ENCODE results near the gene TTC12. TPM values are rescaled to one million over a fixed set of nuclear protein-coding genes. Genes with fewer than 3 reads are reported as not detected.

Gene TTC12
- total RNA-seq, 1 donor = 21.4 TPM

DNA sequence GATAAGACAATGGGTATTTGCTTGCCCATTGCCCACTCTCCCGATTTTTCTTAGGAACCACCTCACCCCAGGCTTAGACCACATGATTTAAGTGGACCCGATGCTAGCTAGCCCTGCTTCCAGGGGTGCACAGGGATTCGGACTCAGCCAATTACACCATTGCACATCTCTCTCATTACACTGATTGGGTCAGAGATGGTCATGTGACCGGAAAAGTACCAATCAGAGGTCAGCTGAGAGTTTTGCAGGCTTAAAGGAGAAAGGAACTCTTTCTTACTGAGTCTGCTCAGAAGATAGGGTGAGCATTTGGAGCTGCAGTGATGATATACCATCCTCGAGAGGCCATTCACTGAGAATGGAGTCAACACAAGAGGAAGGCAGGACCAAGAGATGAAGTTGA lies 61.0 kb downstream of the TTC12 start:
- no peak overlapping the region for H3K4me2 ChIP-seq (ENCODE audit: insufficient read depth, low read length)
- H3K4me1 ChIP-seq (ENCODE audit: insufficient read depth, low read length) = peaks cover 12% of the 10 kb centered on the region
- no peaks in the 10 kb centered on the region for H4K20me1 ChIP-seq (ENCODE audit: insufficient read depth, low read length)
- no peaks in the 10 kb centered on the region for H3K79me2 ChIP-seq (ENCODE audit: insufficient read depth, low read length)
- H3K36me3 ChIP-seq (ENCODE audit: insufficient read depth, low read length) = no peaks in the 10 kb centered on the region
- H2AFZ ChIP-seq (ENCODE audit: low read length) = no peak overlapping the region
- no peak for DNase-seq (ENCODE audit: insufficient read length, low spot score, missing footprints)
- H3K4me3 ChIP-seq (ENCODE audit: insufficient read depth, low read length) = no peak overlapping the region
- no peaks in the 10 kb centered on the region for H3K27me3 ChIP-seq (ENCODE audit: insufficient read depth, low read length)
- H3K9me3 ChIP-seq (ENCODE audit: low read depth, low read length) = no peaks in the 10 kb centered on the region
- TF ChIP-seq, protein P1, sequence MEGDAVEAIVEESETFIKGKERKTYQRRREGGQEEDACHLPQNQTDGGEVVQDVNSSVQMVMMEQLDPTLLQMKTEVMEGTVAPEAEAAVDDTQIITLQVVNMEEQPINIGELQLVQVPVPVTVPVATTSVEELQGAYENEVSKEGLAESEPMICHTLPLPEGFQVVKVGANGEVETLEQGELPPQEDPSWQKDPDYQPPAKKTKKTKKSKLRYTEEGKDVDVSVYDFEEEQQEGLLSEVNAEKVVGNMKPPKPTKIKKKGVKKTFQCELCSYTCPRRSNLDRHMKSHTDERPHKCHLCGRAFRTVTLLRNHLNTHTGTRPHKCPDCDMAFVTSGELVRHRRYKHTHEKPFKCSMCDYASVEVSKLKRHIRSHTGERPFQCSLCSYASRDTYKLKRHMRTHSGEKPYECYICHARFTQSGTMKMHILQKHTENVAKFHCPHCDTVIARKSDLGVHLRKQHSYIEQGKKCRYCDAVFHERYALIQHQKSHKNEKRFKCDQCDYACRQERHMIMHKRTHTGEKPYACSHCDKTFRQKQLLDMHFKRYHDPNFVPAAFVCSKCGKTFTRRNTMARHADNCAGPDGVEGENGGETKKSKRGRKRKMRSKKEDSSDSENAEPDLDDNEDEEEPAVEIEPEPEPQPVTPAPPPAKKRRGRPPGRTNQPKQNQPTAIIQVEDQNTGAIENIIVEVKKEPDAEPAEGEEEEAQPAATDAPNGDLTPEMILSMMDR (IDR thresholded peaks at IDR 0.05; ENCODE audit: extremely low read depth, low read depth, low read length) = no peak
- no peak overlapping the region for H3K27ac ChIP-seq (ENCODE audit: low read depth, low read length)

DNA sequence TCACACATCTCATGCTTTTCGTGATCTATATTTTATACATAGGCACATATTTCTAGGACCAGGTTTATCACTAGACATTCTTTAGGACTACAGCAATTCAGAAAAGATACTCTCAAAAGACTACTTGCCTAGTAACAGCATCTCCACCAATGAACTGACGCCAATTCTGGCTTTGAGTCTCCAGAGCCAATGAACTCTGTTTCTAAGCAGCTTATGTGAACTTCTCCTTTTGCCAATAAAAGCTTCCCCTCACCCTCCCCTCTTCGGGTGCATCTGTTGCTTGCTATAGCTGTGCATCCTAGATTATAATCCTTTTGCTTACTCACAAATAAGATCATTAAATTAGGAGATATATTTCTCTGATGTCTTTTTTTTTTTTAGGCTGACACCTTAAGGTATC lies 61.8 kb downstream of the TTC12 start:
- Histone ChIP-seq H3K36me3 (ENCODE audit: insufficient read depth, low read length) (no peaks in the 10 kb centered on the region), H4K20me1 (ENCODE audit: insufficient read depth, low read length) (no peaks in the 10 kb centered on the region), H3K4me1 (ENCODE audit: insufficient read depth, low read length) (peaks cover 12% of the 10 kb centered on the region), H2AFZ (ENCODE audit: low read length) (no peak overlapping the region), H3K27ac (ENCODE audit: low read depth, low read length) (no peak overlapping the region), H3K9me3 (ENCODE audit: low read depth, low read length) (no peaks in the 10 kb centered on the region), H3K4me3 (ENCODE audit: insufficient read depth, low read length) (no peak overlapping the region), H3K79me2 (ENCODE audit: insufficient read depth, low read length) (no peaks in the 10 kb centered on the region), H3K4me2 (ENCODE audit: insufficient read depth, low read length) (no peak overlapping the region), H3K27me3 (ENCODE audit: insufficient read depth, low read length) (no peaks in the 10 kb centered on the region)
- DNase-seq (ENCODE audit: insufficient read length, low spot score, missing footprints) = no peak
- TF ChIP-seq, protein P1 (IDR thresholded peaks at IDR 0.05; ENCODE audit: extremely low read depth, low read depth, low read length) = no peak

DNA sequence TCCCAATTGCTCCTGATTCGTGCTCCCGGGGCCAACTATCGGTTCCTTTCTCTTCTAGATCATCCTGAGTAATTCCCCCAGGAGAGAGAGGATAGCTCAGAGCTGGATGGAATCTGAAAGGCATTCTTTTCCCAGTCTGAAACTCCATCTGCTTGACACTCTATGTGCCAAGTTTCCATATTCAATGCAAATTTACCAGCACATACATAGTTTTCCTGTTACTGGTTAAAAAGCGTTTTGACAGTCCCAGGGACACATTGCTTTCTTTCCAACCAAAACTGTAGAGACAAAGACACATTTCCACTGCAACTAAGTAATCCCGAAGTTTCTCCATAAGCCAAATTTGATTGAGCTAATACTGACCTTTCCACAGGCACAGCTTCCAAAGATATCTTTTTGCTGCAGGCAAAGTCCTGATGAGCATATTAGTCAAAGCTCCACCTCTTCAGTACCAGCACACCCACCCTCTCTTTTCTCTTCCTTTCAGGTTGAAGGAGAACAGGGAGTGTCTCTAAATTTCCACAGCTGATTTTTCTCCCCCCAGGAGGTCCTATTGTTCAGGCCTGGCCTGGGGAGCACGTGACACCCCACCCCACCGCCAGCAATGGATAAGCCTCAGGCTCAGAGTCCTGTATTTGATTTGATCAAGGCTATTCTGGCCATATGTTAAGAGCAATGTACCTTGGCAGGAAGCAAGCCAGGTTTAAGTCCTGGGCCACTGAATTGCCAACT lies 63.5 kb downstream of the TTC12 start:
- TF ChIP-seq, protein P1 (IDR thresholded peaks at IDR 0.05; ENCODE audit: extremely low read depth, low read depth, low read length) = no peak
- H3K27ac ChIP-seq (ENCODE audit: low read depth, low read length) = no peak overlapping the region
- H3K4me2 ChIP-seq (ENCODE audit: insufficient read depth, low read length) = no peak overlapping the region
- no peaks in the 10 kb centered on the region for H3K27me3 ChIP-seq (ENCODE audit: insufficient read depth, low read length)
- H3K79me2 ChIP-seq (ENCODE audit: insufficient read depth, low read length) = no peaks in the 10 kb centered on the region
- H3K36me3 ChIP-seq (ENCODE audit: insufficient read depth, low read length) = no peaks in the 10 kb centered on the region
- H3K9me3 ChIP-seq (ENCODE audit: low read depth, low read length) = no peaks in the 10 kb centered on the region
- DNase-seq (ENCODE audit: insufficient read length, low spot score, missing footprints) = no peak
- H4K20me1 ChIP-seq (ENCODE audit: insufficient read depth, low read length) = no peaks in the 10 kb centered on the region
- peaks cover 12% of the 10 kb centered on the region for H3K4me1 ChIP-seq (ENCODE audit: insufficient read depth, low read length)
- H3K4me3 ChIP-seq (ENCODE audit: insufficient read depth, low read length) = no peak overlapping the region
- no peak overlapping the region for H2AFZ ChIP-seq (ENCODE audit: low read length)

DNA sequence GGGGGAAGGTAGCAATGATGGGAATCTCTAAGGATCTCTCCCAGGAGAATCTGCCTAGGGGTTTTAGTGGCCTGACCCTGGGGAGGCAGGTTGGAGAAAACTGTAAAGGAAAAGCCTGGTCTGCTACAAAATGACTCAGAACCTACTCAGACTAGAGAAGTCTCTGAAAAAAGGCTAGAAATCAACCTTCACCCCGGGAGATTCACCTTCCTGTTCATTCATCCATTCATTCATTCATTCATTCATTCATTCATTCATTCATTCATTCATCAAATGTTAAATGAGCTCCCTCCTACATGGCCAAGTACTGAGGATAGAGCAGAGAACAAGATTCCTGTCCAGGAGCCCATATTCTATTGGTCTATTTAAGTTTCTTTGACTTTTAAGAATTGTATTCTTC lies 64.3 kb downstream of the TTC12 start:
- H3K4me2 ChIP-seq (ENCODE audit: insufficient read depth, low read length) = no peak overlapping the region
- no peak for DNase-seq (ENCODE audit: insufficient read length, low spot score, missing footprints)
- no peak overlapping the region for H3K4me3 ChIP-seq (ENCODE audit: insufficient read depth, low read length)
- H3K27ac ChIP-seq (ENCODE audit: low read depth, low read length) = no peak overlapping the region
- no peaks in the 10 kb centered on the region for H3K27me3 ChIP-seq (ENCODE audit: insufficient read depth, low read length)
- no peaks in the 10 kb centered on the region for H4K20me1 ChIP-seq (ENCODE audit: insufficient read depth, low read length)
- H3K36me3 ChIP-seq (ENCODE audit: insufficient read depth, low read length) = no peaks in the 10 kb centered on the region
- H3K4me1 ChIP-seq (ENCODE audit: insufficient read depth, low read length) = peaks cover 12% of the 10 kb centered on the region
- H2AFZ ChIP-seq (ENCODE audit: low read length) = no peak overlapping the region
- H3K9me3 ChIP-seq (ENCODE audit: low read depth, low read length) = no peaks in the 10 kb centered on the region
- TF ChIP-seq, protein P1 (IDR thresholded peaks at IDR 0.05; ENCODE audit: extremely low read depth, low read depth, low read length) = no peak
- H3K79me2 ChIP-seq (ENCODE audit: insufficient read depth, low read length) = no peaks in the 10 kb centered on the region

Measured in osteoblast (primary cell).